Activated CD4-positive, alpha-beta T cell treated with anti-CD3 and anti-CD28 coated beads, Interleukin-2, amount 10 ng/mL, durations not matched to agents 24 days and 14 days (primary cell): Measurements from ENCODE around the gene MNDA. TPM values are rescaled to one million over a fixed set of nuclear protein-coding genes. Genes with fewer than 3 reads are reported as not detected.
"Not testable (repeated sequence)": the region's sequence is repeated elsewhere in the genome, so short reads cannot be mapped to it uniquely, and the experiment has no call there.

ENCODE experiments used
- DNase-seq: peaks from one replicate; pipeline ENCODE4 v3.0.0; 2022
- H3K27ac Mint-ChIP-seq: one replicate; pipeline ENCODE4 v1.8.0; 2022; ENCODE audit warnings: mild to moderate bottlenecking, mixed read lengths
- H3K27me3 Mint-ChIP-seq: one replicate; pipeline ENCODE4 v1.8.0; 2022; ENCODE audit warnings: mixed read lengths
- H3K36me3 Mint-ChIP-seq: one replicate; pipeline ENCODE4 v1.8.0; 2022; ENCODE audit warnings: low read depth, mild to moderate bottlenecking, mixed read lengths
- H3K4me1 Mint-ChIP-seq: one replicate; pipeline ENCODE4 v1.8.0; 2021; ENCODE audit warnings: mixed read lengths
- H3K4me3 Mint-ChIP-seq: one replicate; pipeline ENCODE4 v1.8.0; 2022; ENCODE audit warnings: mild to moderate bottlenecking, moderate library complexity, mixed read lengths
- H3K9me3 Mint-ChIP-seq: one replicate; pipeline ENCODE4 v1.8.0; 2021; ENCODE audit warnings: mixed read lengths
- intact Hi-C: fragments of 100-400 bp; cut with micrococcal nuclease; formaldehyde crosslinking; loops from one replicate; pipeline ENCODE4 v1.15.1; 2023
- total RNA-seq: library from RNA; stranded (reverse); gene quantifications from 2 replicates; pipeline ENCODE4 v1.2.3, GENCODE V29; 2022

MNDA gene
- total RNA-seq, 1 donor from 2014 or later, result not detected

- H3K4me1 Mint-ChIP-seq, result peaks cover 25% of the 10 kb centered on the region
These were observed 16.2 kb upstream of the MNDA start for GRCh38 chr1:158814970-158815369.

GRCh38 chr1:158818560-158818959 is 12.6 kb upstream of the MNDA start:
- peak overlapping the region; percentile 76 for H3K27ac Mint-ChIP-seq

More at GRCh38 chr1:158814970-158815369, 16.2 kb upstream of the MNDA start:
- intact Hi-C loops, result no loop called here
- no peaks in the 10 kb centered on the region for H3K36me3 Mint-ChIP-seq
- H3K9me3 Mint-ChIP-seq, result no peaks in the 10 kb centered on the region
- peak; percentile 5 for DNase-seq
- H3K4me3 Mint-ChIP-seq, result no peak overlapping the region
- no peaks in the 10 kb centered on the region for H3K27me3 Mint-ChIP-seq
- H3K27ac Mint-ChIP-seq, result no peak overlapping the region

GRCh38 chr1:158818975-158819431 is 12.1 kb upstream of the MNDA start:
- H3K4me1 Mint-ChIP-seq, result peaks cover 27% of the 10 kb centered on the region
- peak overlapping the region; percentile 70 for H3K4me3 Mint-ChIP-seq
- intact Hi-C loops, result loop anchor here (1.0 to 2.0 kb wide), 6 partner anchors 11 to 258 kb away; partner anchors contain the start of genes AIM2, IFI16 and PYHIN1
- peak; percentile 51 for DNase-seq
- H3K36me3 Mint-ChIP-seq, result peaks cover 2% of the 10 kb centered on the region
- peak overlapping the region; percentile 76 for H3K27ac Mint-ChIP-seq
- H3K27me3 Mint-ChIP-seq, result peaks cover 5% of the 10 kb centered on the region
- peaks cover 3% of the 10 kb centered on the region for H3K9me3 Mint-ChIP-seq

More at GRCh38 chr1:158818560-158818959, 12.6 kb upstream of the MNDA start:
- intact Hi-C loops, result loop anchor here (2.0 kb wide), 2 partner anchors 112 to 258 kb away; partner anchors contain the start of genes AIM2 and PYHIN1
- H3K9me3 Mint-ChIP-seq, result peaks cover 3% of the 10 kb centered on the region
- peaks cover 3% of the 10 kb centered on the region for H3K27me3 Mint-ChIP-seq
- H3K36me3 Mint-ChIP-seq, result peaks cover 2% of the 10 kb centered on the region
- peak; percentile 55 for DNase-seq
- H3K4me3 Mint-ChIP-seq, result peak overlapping the region; percentile 37
- H3K4me1 Mint-ChIP-seq, result peaks cover 27% of the 10 kb centered on the region

GRCh38 chr1:158819461-158820443 is 11.4 kb upstream of the MNDA start:
- Mint-ChIP-seq H3K36me3 (peaks cover 2% of the 10 kb centered on the region), H3K9me3 (peaks cover 3% of the 10 kb centered on the region), H3K4me1 (peaks cover 27% of the 10 kb centered on the region), H3K4me3 (peak overlapping the region; percentile 70), H3K27ac (peak overlapping the region; percentile 76), H3K27me3 (peaks cover 7% of the 10 kb centered on the region)
- peak; percentile 74 for DNase-seq
- intact Hi-C loops, result loop anchor here (1.0 to 2.0 kb wide), 6 partner anchors 11 to 257 kb away; partner anchors contain the start of genes AIM2, IFI16 and PYHIN1

- Mint-ChIP-seq H3K36me3 (peaks cover 4% of the 10 kb centered on the region), H3K9me3 (peaks cover 3% of the 10 kb centered on the region), H3K4me3 (no peak overlapping the region), H3K27me3 (peaks cover 13% of the 10 kb centered on the region), H3K27ac (no peak overlapping the region), H3K4me1 (peaks cover 27% of the 10 kb centered on the region)
- intact Hi-C loops, result no loop called here
- DNase-seq, result peak; percentile 29
These were observed 9.4 kb upstream of the MNDA start for GRCh38 chr1:158821723-158822122.

- Mint-ChIP-seq H3K4me3 (peak overlapping the region; percentile 6), H3K27ac (peak overlapping the region; percentile 7), H3K27me3 (peaks cover 7% of the 10 kb centered on the region), H3K36me3 (peaks cover 7% of the 10 kb centered on the region), H3K4me1 (peaks cover 13% of the 10 kb centered on the region), H3K9me3 (peaks cover 11% of the 10 kb centered on the region)
- intact Hi-C loops, result loop anchor here (1.0 to 5.0 kb wide), 2 partner anchors 11 to 43 kb away; no protein-coding TSS in a partner anchor
- DNase-seq, result no peak
These were observed 975 bp upstream of the MNDA start for GRCh38 chr1:158830074-158830677.

- H3K36me3 Mint-ChIP-seq, result peaks cover 6% of the 10 kb centered on the region
These were observed 2.1 kb downstream of the MNDA start for GRCh38 chr1:158833264-158833663.

GRCh38 chr1:158836038-158836437 is 4.9 kb downstream of the MNDA start:
- peaks cover 18% of the 10 kb centered on the region for H3K27me3 Mint-ChIP-seq
- intact Hi-C loops, result no loop called here
- no peak overlapping the region for H3K27ac Mint-ChIP-seq
- DNase-seq, result no peak
- H3K36me3 Mint-ChIP-seq, result no peaks in the 10 kb centered on the region
- H3K4me3 Mint-ChIP-seq, result no peak overlapping the region
- peaks cover 4% of the 10 kb centered on the region for H3K9me3 Mint-ChIP-seq
- peaks cover 3% of the 10 kb centered on the region for H3K4me1 Mint-ChIP-seq

More at GRCh38 chr1:158833264-158833663, 2.1 kb downstream of the MNDA start:
- Mint-ChIP-seq H3K4me3 (no peak overlapping the region), H3K4me1 (peaks cover 13% of the 10 kb centered on the region), H3K9me3 (peaks cover 15% of the 10 kb centered on the region), H3K27me3 (peaks cover 10% of the 10 kb centered on the region), H3K27ac (no peak overlapping the region)
- intact Hi-C loops, result loop anchor here (5.0 kb wide), 1 partner anchor 46 kb away; no protein-coding TSS in a partner anchor
- DNase-seq, result no peak

- intact Hi-C loops, result no loop called here
These were observed 7.5 kb downstream of the MNDA start for GRCh38 chr1:158838660-158839059.

GRCh38 chr1:158839566-158839965 is 8.4 kb downstream of the MNDA start:
- Mint-ChIP-seq H3K27ac (no peak overlapping the region), H3K4me3 (no peak overlapping the region), H3K9me3 (peaks cover 4% of the 10 kb centered on the region), H3K4me1 (no peaks in the 10 kb centered on the region), H3K27me3 (peaks cover 24% of the 10 kb centered on the region), H3K36me3 (no peaks in the 10 kb centered on the region)
- intact Hi-C loops, result no loop called here
- DNase-seq, result no peak

More at GRCh38 chr1:158838660-158839059, 7.5 kb downstream of the MNDA start:
- H3K36me3 Mint-ChIP-seq, result no peaks in the 10 kb centered on the region
- no peaks in the 10 kb centered on the region for H3K4me1 Mint-ChIP-seq
- no peak overlapping the region for H3K27ac Mint-ChIP-seq
- H3K9me3 Mint-ChIP-seq, result peaks cover 4% of the 10 kb centered on the region
- peaks cover 22% of the 10 kb centered on the region for H3K27me3 Mint-ChIP-seq
- no peak for DNase-seq
- no peak overlapping the region for H3K4me3 Mint-ChIP-seq

- Mint-ChIP-seq H3K27ac (no peak overlapping the region), H3K27me3 (peaks cover 24% of the 10 kb centered on the region), H3K36me3 (no peaks in the 10 kb centered on the region), H3K4me1 (no peaks in the 10 kb centered on the region), H3K4me3 (no peak overlapping the region), H3K9me3 (peaks cover 4% of the 10 kb centered on the region)
- no peak for DNase-seq
- intact Hi-C loops, result no loop called here
These were observed 9.1 kb downstream of the MNDA start for GRCh38 chr1:158840236-158840635.

GRCh38 chr1:158864595-158864994 is 33.4 kb downstream of the MNDA start:
- Mint-ChIP-seq H3K4me1 (no peaks in the 10 kb centered on the region), H3K27ac (no peak overlapping the region), H3K4me3 (no peak overlapping the region), H3K27me3 (peaks cover 13% of the 10 kb centered on the region), H3K36me3 (no peaks in the 10 kb centered on the region), H3K9me3 (peaks cover 23% of the 10 kb centered on the region)
- DNase-seq, result no peak
- intact Hi-C loops, result no loop called here

- H3K27ac Mint-ChIP-seq, H3K36me3 Mint-ChIP-seq, H3K4me1 Mint-ChIP-seq, intact Hi-C loops, DNase-seq, H3K4me3 Mint-ChIP-seq: not testable (repeated sequence)
- peaks cover 15% of the 10 kb centered on the region for H3K27me3 Mint-ChIP-seq
- H3K9me3 Mint-ChIP-seq, result peaks cover 19% of the 10 kb centered on the region
These were observed 39.3 kb downstream of the MNDA start for GRCh38 chr1:158870438-158870837.
